GM10248 (cell line): Measurements from ENCODE around the gene IL1RL2.

Experiments
- CTCF ChIA-PET: fragments of 300-600 bp; sonication (Branson Sonifier 250); formaldehyde crosslinking; extraction: SDS; loops from one replicate; lab custom pipeline; 2021; ENCODE audit warnings: antibody characterized with exemption; lab: Yijun Ruan, JAX
- POLR2A ChIA-PET: fragments of 350-650 bp; sonication (Branson Sonifier 250); formaldehyde crosslinking; extraction: SDS; loops from one replicate; lab custom pipeline; 2020; ENCODE audit warnings: antibody characterized with exemption; lab: Yijun Ruan, JAX
- DNase-seq: peaks from one replicate; pipeline ENCODE4 v3.0.0; 2012; ENCODE audit errors: extremely low spot score
- CTCF ChIP-seq: IDR thresholded peaks from 2 replicates; pipeline ENCODE4 v1.5.1; 2012; ENCODE audit warnings: mild to moderate bottlenecking, low read depth; ENCODE audit errors: extremely low read depth, missing control alignments, control extremely low read depth

The IL1RL2 gene

GRCh38 chr2:102224824-102225739 lies 38.3 kb downstream of the IL1RL2 start:
- ChIA-PET POLR2A (no interaction called here), CTCF (interaction anchor here (0.9 to 1.4 kb wide), 3 partner anchors 26 to 205 kb away, joined by 3 to 4 read pairs (median 3); no protein-coding TSS in a partner anchor)
- no peak for DNase-seq
- no peak for TF ChIP-seq CTCF

GRCh38 chr2:102226171-102226570 lies 39.3 kb downstream of the IL1RL2 start:
- CTCF ChIA-PET, result interaction anchor here (0.9 to 1.4 kb wide), 3 partner anchors 24 to 67 kb away, joined by 3 read pairs; no protein-coding TSS in a partner anchor
- no peak for TF ChIP-seq CTCF
- DNase-seq, result no peak
- POLR2A ChIA-PET, result no interaction called here

GRCh38 chr2:102226612-102227391 lies 40.0 kb downstream of the IL1RL2 start:
- CTCF ChIA-PET, result interaction anchor here (0.9 to 1.3 kb wide), 2 partner anchors 25 to 67 kb away, joined by 3 read pairs; no protein-coding TSS in a partner anchor
- POLR2A ChIA-PET, result no interaction called here
- no peak for DNase-seq
- TF ChIP-seq CTCF, result no peak

GRCh38 chr2:102229141-102229769 lies 42.4 kb downstream of the IL1RL2 start:
- CTCF ChIA-PET, result interaction anchor here (1.1 kb wide), 2 partner anchors 43 to 223 kb away, joined by 3 read pairs; no protein-coding TSS in a partner anchor
- no peak for DNase-seq
- no peak for TF ChIP-seq CTCF
- POLR2A ChIA-PET, result no interaction called here

GRCh38 chr2:102230410-102230909 lies 43.6 kb downstream of the IL1RL2 start:
- TF ChIP-seq CTCF, result no peak
- ChIA-PET POLR2A (no interaction called here), CTCF (interaction anchor here (0.7 to 1.2 kb wide), 4 partner anchors 8 to 224 kb away, joined by 3 to 5 read pairs (median 4); no protein-coding TSS in a partner anchor)
- DNase-seq, result no peak
